LNCaP clone FGC (cell line): ENCODE measurements around the gene UGT2A1.

Experiments
- DNase-seq: peaks from one replicate; pipeline ENCODE4 v3.0.0-alpha.2; 2011; ENCODE audit warnings: low read depth
- H3K4me3 ChIP-seq: 2 replicates; pipeline ENCODE4 v1.5.1; 2011; ENCODE audit warnings: mild to moderate bottlenecking, low read depth, low read length, control low read depth
- TF ChIP-seq, protein P1 (sequence below): IDR thresholded peaks from 2 replicates; pipeline ENCODE4 v1.5.1; 2012; ENCODE audit warnings: mild to moderate bottlenecking; ENCODE audit not compliant: control insufficient read depth, insufficient read depth; ENCODE audit errors: extremely low read depth

UGT2A1 gene

DNA sequence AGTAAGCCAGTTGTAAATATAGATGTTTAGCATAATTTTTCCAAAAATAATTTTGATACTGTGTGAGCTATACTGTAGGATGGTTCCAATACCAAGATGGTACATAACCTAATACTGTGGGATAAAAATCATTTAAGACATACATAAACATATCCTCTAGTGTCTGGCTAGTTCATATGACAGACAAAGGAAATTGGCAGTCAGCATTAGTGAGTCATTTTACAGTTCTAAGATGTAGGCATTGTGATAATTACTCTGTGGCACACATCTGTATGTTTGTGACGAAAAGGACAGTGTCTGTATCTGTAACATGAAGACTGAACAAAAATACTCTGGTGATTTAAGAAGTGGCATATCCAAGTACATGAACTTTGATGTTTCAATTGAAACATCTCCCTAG is 63.2 kb downstream of the UGT2A1 start:
- no peak for DNase-seq
- TF ChIP-seq, protein P1, sequence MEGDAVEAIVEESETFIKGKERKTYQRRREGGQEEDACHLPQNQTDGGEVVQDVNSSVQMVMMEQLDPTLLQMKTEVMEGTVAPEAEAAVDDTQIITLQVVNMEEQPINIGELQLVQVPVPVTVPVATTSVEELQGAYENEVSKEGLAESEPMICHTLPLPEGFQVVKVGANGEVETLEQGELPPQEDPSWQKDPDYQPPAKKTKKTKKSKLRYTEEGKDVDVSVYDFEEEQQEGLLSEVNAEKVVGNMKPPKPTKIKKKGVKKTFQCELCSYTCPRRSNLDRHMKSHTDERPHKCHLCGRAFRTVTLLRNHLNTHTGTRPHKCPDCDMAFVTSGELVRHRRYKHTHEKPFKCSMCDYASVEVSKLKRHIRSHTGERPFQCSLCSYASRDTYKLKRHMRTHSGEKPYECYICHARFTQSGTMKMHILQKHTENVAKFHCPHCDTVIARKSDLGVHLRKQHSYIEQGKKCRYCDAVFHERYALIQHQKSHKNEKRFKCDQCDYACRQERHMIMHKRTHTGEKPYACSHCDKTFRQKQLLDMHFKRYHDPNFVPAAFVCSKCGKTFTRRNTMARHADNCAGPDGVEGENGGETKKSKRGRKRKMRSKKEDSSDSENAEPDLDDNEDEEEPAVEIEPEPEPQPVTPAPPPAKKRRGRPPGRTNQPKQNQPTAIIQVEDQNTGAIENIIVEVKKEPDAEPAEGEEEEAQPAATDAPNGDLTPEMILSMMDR: no peak
- H3K4me3 ChIP-seq: no peak overlapping the region

DNA sequence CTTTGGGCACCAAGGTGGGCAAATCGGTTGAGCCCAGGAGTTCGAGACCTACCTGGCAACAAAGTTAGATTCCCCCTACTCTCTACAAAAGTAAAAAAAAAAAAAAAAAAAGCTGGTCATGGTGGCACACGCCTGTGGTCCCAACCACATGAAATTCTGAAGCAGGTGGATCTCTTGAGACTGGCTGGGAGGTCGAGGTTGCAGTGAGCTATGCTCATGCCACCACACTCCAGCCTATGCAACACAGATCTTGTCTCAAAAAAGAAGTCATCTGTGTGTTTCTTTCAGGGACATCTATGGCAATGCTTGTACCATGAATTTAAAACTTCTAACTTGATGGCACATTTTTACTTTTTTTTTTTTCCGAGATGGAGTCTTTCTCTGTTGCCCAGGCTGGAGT is 68.9 kb downstream of the UGT2A1 start:
- no peak overlapping the region for H3K4me3 ChIP-seq
- TF ChIP-seq, protein P1: no peak
- DNase-seq: no peak

DNA sequence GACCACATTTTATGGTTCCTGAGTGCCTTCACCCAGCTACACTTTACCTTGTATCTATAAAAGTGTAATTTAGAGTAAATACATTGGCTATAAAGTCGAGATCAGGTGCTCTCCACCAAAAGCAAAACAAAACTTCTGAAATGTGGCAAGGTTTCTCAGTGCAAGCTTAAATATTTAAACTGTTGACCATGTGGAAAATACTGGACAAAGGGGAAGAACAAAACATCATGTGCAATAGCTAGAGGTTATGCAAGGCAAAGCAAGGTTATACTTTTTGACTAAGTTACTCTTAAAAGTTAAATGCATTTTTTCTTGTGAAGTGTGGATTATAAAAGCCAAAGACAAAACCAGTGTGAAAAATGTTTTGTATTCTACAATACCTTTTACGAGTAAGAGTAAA is 69.5 kb downstream of the UGT2A1 start:
- no peak overlapping the region for H3K4me3 ChIP-seq
- TF ChIP-seq, protein P1: no peak
- no peak for DNase-seq

DNA sequence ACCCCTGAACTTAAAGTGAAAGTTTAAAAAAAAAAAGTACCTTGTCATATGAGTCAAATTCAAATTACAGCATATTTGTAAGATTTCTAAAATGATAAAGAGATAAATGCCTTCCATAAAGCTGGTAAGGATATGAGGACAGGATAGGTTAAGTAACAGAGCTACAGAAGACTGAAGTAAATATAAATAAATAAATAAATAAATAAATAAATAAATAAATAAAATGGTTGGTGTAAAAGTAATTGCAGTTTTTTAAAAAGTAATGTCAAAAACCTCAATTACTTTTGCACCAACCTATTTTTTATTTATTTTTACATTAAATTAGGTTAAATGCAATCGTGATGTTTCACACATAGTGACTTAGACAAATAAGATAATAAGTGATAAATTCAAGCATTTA is 75.8 kb downstream of the UGT2A1 start:
- H3K4me3 ChIP-seq: no peak overlapping the region

DNA sequence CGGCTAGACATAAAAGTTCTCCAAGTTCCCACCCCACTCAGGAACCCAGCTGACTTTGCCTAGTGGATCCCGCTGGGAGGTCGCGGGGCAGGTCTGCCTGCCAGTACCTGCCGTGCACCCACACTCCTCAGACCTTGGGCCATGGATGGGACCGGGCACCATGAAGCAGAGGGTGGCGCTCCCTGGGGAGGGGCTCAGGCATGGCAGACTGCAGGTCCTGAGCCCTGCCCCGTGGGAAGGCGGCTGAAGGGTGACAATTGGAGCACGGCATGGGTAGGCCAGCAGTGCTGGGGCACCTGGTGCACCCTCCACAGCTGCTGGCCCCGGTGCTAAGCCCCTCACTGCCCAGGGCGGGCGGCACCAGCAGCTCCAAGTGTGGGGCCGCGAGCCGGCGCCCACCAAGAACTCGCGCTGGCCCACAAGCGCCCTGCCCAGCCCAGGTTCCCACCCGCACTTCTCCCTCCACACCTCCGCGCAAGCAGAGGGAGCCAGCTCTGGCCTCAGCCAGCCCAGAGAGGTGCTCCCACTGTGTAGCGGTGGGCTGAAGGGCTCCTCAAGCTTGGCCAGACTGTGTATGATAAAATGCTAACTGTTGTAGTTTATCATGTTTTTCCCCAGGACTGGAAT is 76.7 kb downstream of the UGT2A1 start:
- TF ChIP-seq, protein P1: no peak
- H3K4me3 ChIP-seq: no peak overlapping the region
- no peak for DNase-seq

More for the DNA sequence above, 75.8 kb downstream of the UGT2A1 start:
- no peak for DNase-seq
- TF ChIP-seq, protein P1: no peak

- DNase-seq: no peak
- TF ChIP-seq, protein P1: no peak
- no peak overlapping the region for H3K4me3 ChIP-seq
Observed at GRCh38 chr4:69568787-69569186, 84.3 kb downstream of the UGT2A1 start.

GRCh38 chr4:69563424-69563823 is 89.6 kb downstream of the UGT2A1 start:
- DNase-seq: no peak
- H3K4me3 ChIP-seq: no peak overlapping the region
- TF ChIP-seq, protein P1: no peak
